ENCODE data around the gene C12orf50.
"Not testable (repeated sequence)": the region's sequence is repeated elsewhere in the genome, so short reads cannot be mapped to it uniquely, and the experiment has no call there.

C12orf50 gene

DNA sequence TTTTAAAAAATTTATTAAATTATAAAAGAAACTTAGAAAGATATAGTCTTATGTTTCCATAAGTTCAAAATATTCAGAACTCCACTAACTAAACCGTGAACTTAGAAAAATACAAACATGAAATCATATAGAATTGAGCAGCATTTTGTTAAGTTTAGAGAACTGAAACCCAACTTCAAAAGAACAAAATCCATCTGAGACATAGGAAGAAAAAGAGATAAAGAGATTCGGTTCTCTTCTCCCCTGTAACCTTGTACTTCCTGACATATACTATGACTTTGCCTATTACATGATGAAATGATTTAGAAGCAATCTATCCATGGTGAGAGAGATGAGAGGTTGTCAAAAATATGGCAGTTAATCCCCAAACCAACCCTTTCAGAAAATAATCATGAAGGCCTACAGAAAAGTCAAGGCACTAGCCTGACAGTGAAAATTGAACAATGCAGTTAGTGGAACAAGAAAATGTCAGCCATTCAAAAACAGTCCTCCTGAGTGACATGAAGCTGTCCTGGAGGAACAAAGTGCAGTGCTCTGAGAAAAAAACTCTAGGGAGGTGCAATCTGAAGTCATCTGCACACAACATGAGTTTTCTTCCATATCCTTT, 44.0 kb downstream of the C12orf50 start:
- no peak for DNase-seq

GRCh38 chr12:87982208-87982607, 47.0 kb downstream of the C12orf50 start:
- DNase-seq = no peak

DNA sequence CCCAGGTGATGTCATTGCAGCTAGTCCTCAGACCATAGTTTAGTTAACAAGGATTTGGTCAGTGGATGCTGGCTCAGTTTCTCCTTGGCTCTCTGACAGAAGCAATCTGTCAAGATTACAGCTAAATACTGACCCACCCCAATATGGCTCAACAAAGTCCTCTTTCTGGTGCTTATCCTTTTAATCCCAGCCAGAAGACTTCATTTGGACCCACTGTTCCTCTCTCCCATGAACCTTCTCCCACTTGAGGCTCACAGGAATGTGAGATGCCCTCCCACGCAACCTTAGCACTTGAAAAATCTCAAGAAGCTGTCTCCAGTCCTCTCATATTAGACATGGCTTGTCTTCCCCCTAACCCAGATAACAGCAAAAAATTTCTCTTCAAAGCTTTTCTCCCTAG, 47.7 kb downstream of the C12orf50 start:
- no peak for DNase-seq

GRCh38 chr12:87975879-87976278, 53.3 kb downstream of the C12orf50 start:
- no peak for DNase-seq

DNA sequence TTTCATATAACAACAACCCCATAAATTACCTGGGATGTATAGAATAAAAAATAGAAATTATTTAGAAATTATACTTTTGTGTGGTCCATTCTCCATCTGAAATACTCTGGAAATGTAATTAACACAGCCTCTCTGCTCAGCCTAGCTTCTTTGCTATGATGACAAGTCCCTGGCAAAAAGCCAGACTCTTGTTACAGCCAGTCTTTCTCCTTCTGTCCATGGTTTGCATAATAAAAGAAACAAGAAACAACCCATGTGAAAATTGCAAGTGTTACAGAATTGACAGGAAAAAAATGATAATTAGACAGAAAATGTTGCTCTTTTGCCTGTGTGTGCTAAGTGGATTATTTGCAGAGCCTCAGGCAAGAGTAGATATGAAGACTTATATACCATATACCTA, 61.3 kb downstream of the C12orf50 start:
- no peak for DNase-seq

GRCh38 chr12:87960566-87960965, 68.6 kb downstream of the C12orf50 start:
- DNase-seq = no peak

DNA sequence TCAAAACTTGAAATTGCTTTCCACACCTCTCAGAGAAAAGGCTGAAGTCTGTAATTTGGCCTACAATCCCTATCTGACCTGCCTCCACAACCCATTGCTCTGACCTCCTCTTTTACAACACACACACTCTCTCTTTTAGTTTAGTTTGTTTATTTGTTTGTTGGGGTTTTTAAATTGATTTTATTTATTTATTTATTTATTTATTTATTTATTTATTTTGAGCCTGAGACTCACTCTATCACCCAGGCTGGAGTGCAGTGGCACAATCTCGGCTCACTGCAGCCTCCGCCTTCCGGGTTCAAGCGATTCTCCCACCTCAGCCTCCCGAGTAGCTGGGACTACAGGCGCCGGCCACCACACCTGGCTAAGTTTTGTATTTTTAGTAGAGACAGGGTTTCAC, 75.2 kb downstream of the C12orf50 start:
- DNase-seq = not testable (repeated sequence)

DNA sequence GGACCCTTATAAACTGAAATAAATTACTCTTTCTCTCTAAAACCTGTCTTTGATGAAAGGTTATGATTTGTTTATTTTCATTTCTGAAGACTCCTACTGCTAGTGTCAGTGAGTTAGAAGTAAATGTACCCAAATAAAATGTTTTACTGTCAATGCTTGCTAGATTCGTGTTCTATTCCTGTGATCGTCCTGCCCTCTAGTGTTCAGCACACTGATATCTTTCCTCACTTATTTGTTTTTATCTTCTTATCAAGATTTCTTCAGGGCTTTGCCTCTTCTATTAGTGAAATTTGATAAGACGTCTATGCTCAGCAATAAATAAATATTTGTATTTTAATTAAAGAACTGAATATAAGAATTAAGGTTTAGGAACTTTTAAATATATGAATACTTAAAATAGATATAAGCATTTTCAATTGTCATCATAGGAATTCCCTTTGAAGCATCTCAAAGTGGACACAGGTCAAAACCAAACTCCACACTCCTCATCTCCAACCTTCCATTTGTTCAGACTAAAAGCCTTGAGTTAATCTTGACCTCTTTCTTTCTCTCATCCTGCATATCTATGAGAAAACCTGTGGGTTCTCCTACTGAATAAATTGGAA, 75.8 kb downstream of the C12orf50 start:
- no peak for DNase-seq

GRCh38 chr12:87952850-87953249, 76.4 kb downstream of the C12orf50 start:
- no peak for DNase-seq

DNA sequence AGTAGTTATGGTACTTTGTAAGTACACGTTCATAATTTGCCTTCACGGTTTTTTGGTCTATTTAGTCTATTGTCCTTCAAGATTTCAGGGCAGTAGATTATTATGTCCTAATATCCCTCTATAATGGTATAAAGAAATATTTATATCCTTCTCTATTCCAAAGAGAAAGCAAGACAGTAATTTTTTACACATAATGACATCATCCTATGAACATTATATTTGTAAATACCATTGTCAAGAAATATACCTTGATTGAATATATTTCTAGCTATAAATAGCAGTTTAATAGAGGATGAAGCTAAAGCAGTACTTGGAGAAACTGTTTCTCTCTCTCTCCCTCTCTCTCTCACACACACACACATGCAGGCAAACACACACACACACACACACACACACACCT, 77.0 kb downstream of the C12orf50 start:
- no peak for DNase-seq

- no peak for DNase-seq
These were observed 85.4 kb downstream of the C12orf50 start for GRCh38 chr12:87943762-87944161.

DNA sequence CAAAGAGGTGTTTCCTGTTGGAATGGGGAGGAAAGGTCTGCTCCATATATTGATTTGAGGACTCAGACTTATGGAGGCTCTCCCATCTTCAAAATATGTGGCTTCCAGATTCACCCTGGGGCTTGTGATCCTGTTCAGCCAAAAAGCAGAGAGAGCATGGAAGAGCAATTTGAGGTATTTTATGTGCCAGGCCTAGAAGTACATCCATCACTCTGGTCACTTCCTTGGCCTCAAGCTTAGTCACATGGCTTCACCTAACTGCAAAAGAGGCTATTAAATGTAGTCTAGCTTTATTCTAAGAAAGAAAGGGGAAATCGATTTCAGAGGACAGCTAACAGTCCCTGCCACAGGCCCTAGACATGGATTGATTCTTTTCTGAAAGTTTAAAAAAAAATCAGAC, 86.2 kb downstream of the C12orf50 start:
- no peak for DNase-seq

DNA sequence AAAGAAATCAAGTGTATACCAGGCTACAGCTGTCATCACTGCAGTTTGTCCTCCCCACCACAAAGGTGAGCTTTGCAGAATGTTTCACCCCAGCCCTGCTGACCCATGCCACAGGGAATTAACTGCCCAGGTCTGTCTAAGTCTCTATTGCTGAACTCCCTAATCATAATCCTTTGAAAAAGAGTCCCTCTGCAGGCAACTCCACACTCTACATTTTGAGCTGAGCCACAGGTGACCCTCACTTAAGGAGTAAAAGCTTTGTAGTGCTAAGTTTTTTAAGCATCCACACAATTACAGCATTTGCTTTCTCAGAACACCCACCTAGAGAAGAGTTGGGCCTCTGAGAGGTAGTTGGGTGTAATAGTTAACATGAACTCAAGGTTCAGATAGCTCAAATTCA, 90.0 kb downstream of the C12orf50 start:
- DNase-seq = no peak

DNA sequence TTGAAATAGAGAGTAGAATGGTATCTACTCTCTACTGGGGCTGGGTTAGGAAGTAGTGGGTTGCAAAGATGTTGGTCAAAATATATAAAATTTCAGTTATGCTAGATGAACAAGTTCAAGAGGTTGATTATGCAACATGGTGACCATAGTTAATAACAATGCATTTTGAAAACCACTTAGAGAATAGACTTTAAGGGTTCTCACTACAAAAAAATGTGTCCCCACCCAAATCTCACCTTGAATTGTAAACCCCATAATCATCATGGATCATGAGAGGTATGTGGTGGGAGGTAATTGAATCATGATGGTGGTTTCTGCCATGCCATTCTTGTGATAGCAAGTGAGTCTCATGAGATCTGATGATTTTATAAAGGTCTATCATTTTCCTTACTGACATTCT, 94.0 kb downstream of the C12orf50 start:
- no peak for DNase-seq

DNA sequence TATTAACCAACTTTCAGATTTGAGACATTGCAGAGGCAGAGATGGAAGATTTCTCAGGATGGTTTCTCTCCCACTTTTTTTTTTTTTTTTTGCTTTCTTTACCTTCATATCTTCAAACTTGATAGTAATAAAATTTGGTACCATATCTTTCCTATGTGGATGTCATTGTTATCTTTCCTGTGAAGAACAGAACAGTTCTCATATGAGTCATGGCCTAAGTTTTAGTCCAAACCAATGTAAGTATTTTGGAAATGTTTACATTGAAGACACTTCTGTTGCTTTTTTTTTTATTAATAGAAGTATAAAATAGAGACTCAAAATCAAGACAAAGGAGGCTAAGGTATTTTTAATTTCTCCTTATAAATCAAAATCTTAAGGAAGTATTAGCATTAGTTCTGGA, 95.2 kb downstream of the C12orf50 start:
- no peak for DNase-seq

DNA sequence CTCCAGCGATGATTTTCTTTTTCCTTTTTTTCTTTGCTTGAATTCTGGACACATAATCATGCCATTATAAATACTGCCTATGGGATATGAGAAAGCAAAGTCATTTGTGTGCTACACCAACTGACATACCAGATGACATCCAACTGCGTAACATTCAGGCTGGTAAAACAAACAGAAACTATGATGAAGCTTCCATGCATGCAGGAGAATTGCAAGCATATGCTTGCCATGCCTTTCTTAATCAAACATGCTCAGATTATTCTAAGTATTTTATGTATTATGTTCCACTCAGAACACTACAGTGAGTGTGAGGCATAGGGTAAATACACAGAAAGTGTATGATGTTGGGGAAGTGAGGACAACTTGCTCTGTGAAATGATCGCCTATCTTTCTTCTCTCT, 97.4 kb downstream of the C12orf50 start:
- DNase-seq = no peak

GRCh38 chr12:87930627-87931026, 98.6 kb downstream of the C12orf50 start:
- DNase-seq = no peak

Data from DMS79 (cell line).